ENCODE measurements around the gene PDHA2.
A peak's percentile ranks its signal among the peaks of the same experiment; 100 is the strongest.

The PDHA2 gene

GRCh38 chr4:95830651-95831050 lies 9.2 kb upstream of the PDHA2 start:
- no peak for TF ChIP-seq FOXP2 (optimal IDR thresholded peaks at IDR 0.05; ENCODE audit: borderline replicate concordance, extremely low read depth, extremely low read length, insufficient read depth)
- TF ChIP-seq POLR2AphosphoS5 (IDR thresholded peaks at IDR 0.05; ENCODE audit: low read depth, low read length) = no peak
- no peak for TF ChIP-seq TAF1 (IDR thresholded peaks at IDR 0.05; ENCODE audit: borderline replicate concordance, insufficient read depth, low read length)
- no peak for TF ChIP-seq REST (IDR thresholded peaks at IDR 0.05; ENCODE audit: insufficient read depth in 1 of 2, low read depth in 2 of 2, low read length in 2 of 2)
- TF ChIP-seq SIN3A (IDR thresholded peaks at IDR 0.05; ENCODE audit: borderline replicate concordance, insufficient read depth, low read length) = no peak

- no peak for TF ChIP-seq FOXP2 (optimal IDR thresholded peaks at IDR 0.05; ENCODE audit: borderline replicate concordance, extremely low read depth, extremely low read length, insufficient read depth)
- no peak for TF ChIP-seq TAF1 (IDR thresholded peaks at IDR 0.05; ENCODE audit: borderline replicate concordance, insufficient read depth, low read length)
- no peak for TF ChIP-seq REST (IDR thresholded peaks at IDR 0.05; ENCODE audit: insufficient read depth in 1 of 2, low read depth in 2 of 2, low read length in 2 of 2)
- no peak for TF ChIP-seq SIN3A (IDR thresholded peaks at IDR 0.05; ENCODE audit: borderline replicate concordance, insufficient read depth, low read length)
- no peak for TF ChIP-seq POLR2AphosphoS5 (IDR thresholded peaks at IDR 0.05; ENCODE audit: low read depth, low read length)
These were observed 8.7 kb upstream of the PDHA2 start for GRCh38 chr4:95831166-95831565.

- no peak for TF ChIP-seq TAF1 (IDR thresholded peaks at IDR 0.05; ENCODE audit: borderline replicate concordance, insufficient read depth, low read length)
- TF ChIP-seq REST (IDR thresholded peaks at IDR 0.05; ENCODE audit: insufficient read depth in 1 of 2, low read depth in 2 of 2, low read length in 2 of 2) = no peak
- TF ChIP-seq SIN3A (IDR thresholded peaks at IDR 0.05; ENCODE audit: borderline replicate concordance, insufficient read depth, low read length) = 0 out of 2 replicates have a peak, but pooled peaks have one; percentile 55
These were observed 6.1 kb upstream of the PDHA2 start for GRCh38 chr4:95833711-95834194.

GRCh38 chr4:95835672-95836071 lies 4.2 kb upstream of the PDHA2 start:
- TF ChIP-seq SIN3A (IDR thresholded peaks at IDR 0.05; ENCODE audit: borderline replicate concordance, insufficient read depth, low read length) (no peak), POLR2AphosphoS5 (IDR thresholded peaks at IDR 0.05; ENCODE audit: low read depth, low read length) (no peak), TAF1 (IDR thresholded peaks at IDR 0.05; ENCODE audit: borderline replicate concordance, insufficient read depth, low read length) (no peak), FOXP2 (optimal IDR thresholded peaks at IDR 0.05; ENCODE audit: borderline replicate concordance, extremely low read depth, extremely low read length, insufficient read depth) (no peak), REST (IDR thresholded peaks at IDR 0.05; ENCODE audit: insufficient read depth in 1 of 2, low read depth in 2 of 2, low read length in 2 of 2) (no peak)

GRCh38 chr4:95838192-95838591 lies 1.7 kb upstream of the PDHA2 start:
- no peak for TF ChIP-seq POLR2AphosphoS5 (IDR thresholded peaks at IDR 0.05; ENCODE audit: low read depth, low read length)
- no peak for TF ChIP-seq TAF1 (IDR thresholded peaks at IDR 0.05; ENCODE audit: borderline replicate concordance, insufficient read depth, low read length)
- no peak for TF ChIP-seq SIN3A (IDR thresholded peaks at IDR 0.05; ENCODE audit: borderline replicate concordance, insufficient read depth, low read length)
- TF ChIP-seq REST (IDR thresholded peaks at IDR 0.05; ENCODE audit: insufficient read depth in 1 of 2, low read depth in 2 of 2, low read length in 2 of 2) = no peak
- TF ChIP-seq FOXP2 (optimal IDR thresholded peaks at IDR 0.05; ENCODE audit: borderline replicate concordance, extremely low read depth, extremely low read length, insufficient read depth) = no peak

Measured in PFSK-1 (cell line).